Fibroblast of lung (primary cell): Measurements from ENCODE around the gene SKIC3. TPM values are rescaled to one million over a fixed set of nuclear protein-coding genes. Genes with fewer than 3 reads are reported as not detected.

Experiments used
- DNase-seq, 2 donors: peaks; one replicate each; pipeline versions ENCODE4 v3.0.0 to v3.0.0-alpha.2; 2010; ENCODE audit warnings: low read depth in 2 of 2
- H2AFZ ChIP-seq: 2 replicates; pipeline ENCODE4 v1.5.1; 2012; ENCODE audit warnings: low read length, control low read depth, inconsistent platforms
- H3K27ac ChIP-seq: 2 replicates; pipeline ENCODE4 v1.5.1; 2011; ENCODE audit warnings: low read length, control low read depth; ENCODE audit not compliant: insufficient read depth
- H3K27me3 ChIP-seq: 2 replicates; pipeline ENCODE4 v1.5.1; 2011; ENCODE audit warnings: mild to moderate bottlenecking, low read length; ENCODE audit not compliant: control insufficient read depth, insufficient read depth
- H3K36me3 ChIP-seq: 2 replicates; pipeline ENCODE4 v1.5.1; 2011; ENCODE audit warnings: low read length; ENCODE audit not compliant: control insufficient read depth, insufficient read depth
- H3K4me1 ChIP-seq: 2 replicates; pipeline ENCODE4 v1.5.1; 2011; ENCODE audit warnings: low read length; ENCODE audit not compliant: control insufficient read depth, insufficient read depth; ENCODE audit errors: extremely low read depth
- H3K4me2 ChIP-seq: 2 replicates; pipeline ENCODE4 v1.5.1; 2011; ENCODE audit warnings: low read length, control low read depth; ENCODE audit not compliant: insufficient read depth; ENCODE audit errors: extremely low read depth
- H3K4me3 ChIP-seq, 4 experiments: fragments of 200-600 bp in 1 of 4; sonication (generic) in 1 of 4; replicated peaks in 1 of 4; 2 replicates each; pipeline ENCODE4 v1.5.1; 2011 to 2016; ENCODE audit warnings: low read length in 4 of 4, low read depth in 3 of 4, mild to moderate bottlenecking in 3 of 4, control low read depth in 2 of 4, inconsistent platforms in 1 of 4, mixed read lengths in 1 of 4; ENCODE audit not compliant: insufficient read depth in 1 of 4; ENCODE audit errors: control extremely low read depth in 1 of 4
- H3K79me2 ChIP-seq: 2 replicates; pipeline ENCODE4 v1.5.1; 2012; ENCODE audit warnings: mild to moderate bottlenecking, low read length, inconsistent platforms; ENCODE audit not compliant: control insufficient read depth, insufficient read depth
- H3K9ac ChIP-seq: 2 replicates; pipeline ENCODE4 v1.5.1; 2011; ENCODE audit warnings: mild to moderate bottlenecking, low read length, control low read depth; ENCODE audit not compliant: insufficient read depth
- H3K9me3 ChIP-seq: 2 replicates; pipeline ENCODE4 v1.5.1; 2012; ENCODE audit warnings: low read depth, low read length; ENCODE audit not compliant: control insufficient read depth, insufficient read depth
- H4K20me1 ChIP-seq: 2 replicates; pipeline ENCODE4 v1.5.1; 2011; ENCODE audit warnings: low read length; ENCODE audit not compliant: control insufficient read depth, insufficient read depth; ENCODE audit errors: extremely low read depth
- EZH2 ChIP-seq: IDR thresholded peaks from 2 replicates; pipeline ENCODE4 v1.5.1; 2012; ENCODE audit warnings: low read length, control low read depth, mild to moderate bottlenecking; ENCODE audit errors: missing control alignments
- polyA plus RNA-seq, 2 donors: library from polyadenylated mRNA; depleted of rRNA in 1 of 2; stranded (reverse) in 1 of 2; unstranded in 1 of 2; fragments of >200 nt; gene quantifications; 2 replicates each; pipeline ENCODE4 v1.2.1, GENCODE V29; 2011 to 2012; ENCODE audit warnings: missing spikeins in 1 of 2
- total RNA-seq: library from RNA; depleted of rRNA; stranded (reverse); fragments of >200 nt; gene quantifications from 2 replicates; pipeline ENCODE4 v1.2.1, GENCODE V29; 2014
- TF ChIP-seq, protein P1 (sequence below), 2 donors: IDR thresholded peaks in 1 of 2; conservative IDR thresholded peaks in 1 of 2; 1 replicate in 1 of 2; 2 replicates in 1 of 2; pipeline ENCODE4 v1.5.1; 2011 to 2012; ENCODE audit warnings: low read length in 2 of 2, control low read depth in 1 of 2, inconsistent platforms in 1 of 2, low read depth in 1 of 2, mild to moderate bottlenecking in 1 of 2

Gene SKIC3
- total and polyA plus RNA-seq, 2 donors (not counting 1 experiment from before 2014, with no cell fraction given): 105 to 152 TPM

DNA sequence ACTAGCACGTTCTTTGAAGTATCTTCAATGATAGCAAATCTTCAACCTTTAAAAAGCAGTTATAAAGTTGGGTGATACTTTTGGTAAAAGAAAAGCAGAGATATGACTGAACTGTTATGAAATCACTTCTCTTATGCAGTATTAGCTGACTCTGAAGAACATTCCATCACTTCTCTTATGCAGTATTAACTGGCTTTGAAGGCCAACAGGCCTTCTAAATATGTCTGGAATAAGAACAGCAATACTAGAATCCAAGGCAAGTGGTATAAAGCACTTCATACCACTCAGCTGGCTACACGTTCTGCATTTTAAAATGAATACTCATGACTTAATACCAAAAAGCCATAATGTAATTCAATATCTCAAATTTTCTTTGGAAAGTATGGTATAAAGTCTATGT, 17.3 kb downstream of the SKIC3 start:
- no peaks in the 10 kb centered on the region for H3K27me3 ChIP-seq
- H3K9me3 ChIP-seq: no peaks in the 10 kb centered on the region
- H3K4me2 ChIP-seq: no peak overlapping the region
- H3K79me2 ChIP-seq: peaks cover 3% of the 10 kb centered on the region
- H3K27ac ChIP-seq: no peak overlapping the region
- H3K4me3 ChIP-seq: no peak overlapping the region
- DNase-seq: no peak
- H4K20me1 ChIP-seq: no peaks in the 10 kb centered on the region
- H3K36me3 ChIP-seq: peaks cover 9% of the 10 kb centered on the region
- H2AFZ ChIP-seq: no peak overlapping the region
- no peaks in the 10 kb centered on the region for H3K4me1 ChIP-seq
- H3K9ac ChIP-seq: no peak overlapping the region
- TF ChIP-seq, protein P1, sequence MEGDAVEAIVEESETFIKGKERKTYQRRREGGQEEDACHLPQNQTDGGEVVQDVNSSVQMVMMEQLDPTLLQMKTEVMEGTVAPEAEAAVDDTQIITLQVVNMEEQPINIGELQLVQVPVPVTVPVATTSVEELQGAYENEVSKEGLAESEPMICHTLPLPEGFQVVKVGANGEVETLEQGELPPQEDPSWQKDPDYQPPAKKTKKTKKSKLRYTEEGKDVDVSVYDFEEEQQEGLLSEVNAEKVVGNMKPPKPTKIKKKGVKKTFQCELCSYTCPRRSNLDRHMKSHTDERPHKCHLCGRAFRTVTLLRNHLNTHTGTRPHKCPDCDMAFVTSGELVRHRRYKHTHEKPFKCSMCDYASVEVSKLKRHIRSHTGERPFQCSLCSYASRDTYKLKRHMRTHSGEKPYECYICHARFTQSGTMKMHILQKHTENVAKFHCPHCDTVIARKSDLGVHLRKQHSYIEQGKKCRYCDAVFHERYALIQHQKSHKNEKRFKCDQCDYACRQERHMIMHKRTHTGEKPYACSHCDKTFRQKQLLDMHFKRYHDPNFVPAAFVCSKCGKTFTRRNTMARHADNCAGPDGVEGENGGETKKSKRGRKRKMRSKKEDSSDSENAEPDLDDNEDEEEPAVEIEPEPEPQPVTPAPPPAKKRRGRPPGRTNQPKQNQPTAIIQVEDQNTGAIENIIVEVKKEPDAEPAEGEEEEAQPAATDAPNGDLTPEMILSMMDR (conservative IDR thresholded peaks at IDR 0.05 in 1 of 2, IDR thresholded peaks at IDR 0.05 in 1 of 2; ENCODE audit: low read depth in 1 of 2, low read length in 2 of 2): no peak
- TF ChIP-seq EZH2: no peak

DNA sequence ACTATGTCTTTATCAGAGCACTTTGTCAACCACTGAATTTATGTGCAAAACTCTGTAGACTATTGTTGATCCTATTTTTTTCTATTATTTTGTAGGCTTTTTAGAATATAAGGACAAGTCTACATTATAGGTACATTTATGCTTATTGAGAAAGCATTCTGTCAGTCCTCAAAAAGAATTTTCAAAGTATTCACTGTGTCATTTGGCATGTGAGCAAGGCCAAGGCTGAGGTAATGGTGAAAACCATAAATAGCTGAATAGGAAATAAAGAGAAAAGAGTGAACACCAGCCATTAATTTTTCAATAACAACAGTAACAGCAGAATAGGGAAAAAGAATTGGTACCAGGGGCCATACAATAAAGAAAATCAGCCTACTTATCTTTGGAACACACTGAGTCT, 21.0 kb downstream of the SKIC3 start:
- H3K27ac ChIP-seq: no peak overlapping the region
- TF ChIP-seq, protein P1 (conservative IDR thresholded peaks at IDR 0.05 in 1 of 2, IDR thresholded peaks at IDR 0.05 in 1 of 2; ENCODE audit: low read depth in 1 of 2, low read length in 2 of 2): no peak
- no peak for TF ChIP-seq EZH2

DNA sequence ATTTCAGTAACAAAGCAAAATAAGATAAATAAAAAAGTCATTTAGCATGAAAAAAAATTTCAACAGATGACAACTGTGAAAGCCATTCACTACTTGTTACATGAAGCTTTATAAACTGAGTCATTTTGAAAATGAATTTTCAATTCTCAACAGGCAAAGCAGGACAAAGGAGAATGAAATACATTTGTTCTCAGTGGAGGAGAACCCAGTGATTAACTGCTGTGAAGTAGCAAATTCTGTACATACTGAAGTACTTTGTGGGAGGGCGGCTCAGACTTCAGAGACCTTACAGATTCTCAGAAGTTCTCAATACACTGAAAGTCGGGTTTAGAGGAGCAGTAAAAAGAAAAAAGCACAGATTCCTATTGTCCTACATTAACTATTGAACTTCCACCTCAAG, 21.7 kb downstream of the SKIC3 start:
- Histone ChIP-seq H3K4me1 (no peaks in the 10 kb centered on the region), H3K9ac (no peak overlapping the region), H3K4me2 (no peak overlapping the region), H3K4me3 (no peak overlapping the region), H3K36me3 (peaks cover 8% of the 10 kb centered on the region), H3K27ac (no peak overlapping the region), H3K27me3 (no peaks in the 10 kb centered on the region), H2AFZ (no peak overlapping the region), H3K79me2 (peaks cover 3% of the 10 kb centered on the region), H4K20me1 (no peaks in the 10 kb centered on the region), H3K9me3 (no peaks in the 10 kb centered on the region)
- DNase-seq: peak in 1 of 2 donors; percentile 53
- TF ChIP-seq, protein P1 (conservative IDR thresholded peaks at IDR 0.05 in 1 of 2, IDR thresholded peaks at IDR 0.05 in 1 of 2; ENCODE audit: low read depth in 1 of 2, low read length in 2 of 2): no peak

More for the DNA sequence above, 21.0 kb downstream of the SKIC3 start:
- Histone ChIP-seq H3K9me3 (no peaks in the 10 kb centered on the region), H3K9ac (no peak overlapping the region), H3K27me3 (no peaks in the 10 kb centered on the region), H3K4me3 (no peak overlapping the region), H3K36me3 (peaks cover 8% of the 10 kb centered on the region), H3K4me1 (no peaks in the 10 kb centered on the region), H3K4me2 (no peak overlapping the region), H2AFZ (no peak overlapping the region), H3K79me2 (peaks cover 3% of the 10 kb centered on the region), H4K20me1 (no peaks in the 10 kb centered on the region)
- DNase-seq: no peak
